RWPE1 (cell line): Measurements from ENCODE around the gene ALDH3A2.

Source experiments
- CTCF ChIA-PET: fragments of 350-600 bp; sonication (Branson Sonifier 250); formaldehyde crosslinking; extraction: SDS; loops from one replicate; lab custom pipeline; 2021; lab: Yijun Ruan, JAX
- POLR2A ChIA-PET: fragments of 400-600 bp; formaldehyde crosslinking; extraction: SDS; loops from one replicate; lab custom pipeline; 2020; ENCODE audit warnings: antibody characterized with exemption; ENCODE audit not compliant: low non-redundant PET; lab: Yijun Ruan, JAX
- DNase-seq: peaks from one replicate; pipeline ENCODE4 v3.0.0; 2012; ENCODE audit warnings: low spot score
- H3K27ac ChIP-seq: fragments of 450-650 bp; 2 replicates; pipeline ENCODE4 v1.5.1; 2017
- CTCF ChIP-seq: fragments of 450-650 bp; conservative IDR thresholded peaks from 2 replicates; pipeline ENCODE4 v1.5.1; 2017; ENCODE audit warnings: low read depth, mild to moderate bottlenecking

The ALDH3A2 gene

GRCh38 chr17:19647697-19648474 is 665 bp upstream of the ALDH3A2 start:
- no peak for TF ChIP-seq CTCF
- peak; percentile 50 for DNase-seq
- ChIA-PET POLR2A (interaction anchor here (0.6 to 1.0 kb wide), 3 partner anchors 51 to 166 kb away, joined by 3 to 4 read pairs (median 3); no protein-coding TSS in a partner anchor), CTCF (interaction anchor here (1.0 to 1.8 kb wide), 4 partner anchors 24 to 285 kb away, joined by 3 to 7 read pairs (median 6); partner anchors contain the start of gene B9D1)
- peak overlapping the region; percentile 97 for H3K27ac ChIP-seq

- CTCF ChIA-PET, result interaction anchor here (0.6 to 1.4 kb wide), 4 partner anchors 10 to 163 kb away, joined by 3 to 5 read pairs (median 4); no protein-coding TSS in a partner anchor
- POLR2A ChIA-PET, result interaction anchor here (0.6 kb wide), 1 partner anchor 12 kb away, joined by 3 read pairs; no protein-coding TSS in a partner anchor
- peak overlapping the region; percentile 97 for H3K27ac ChIP-seq
- TF ChIP-seq CTCF, result no peak
- no peak for DNase-seq
These were observed 657 bp downstream of the ALDH3A2 start for GRCh38 chr17:19649274-19649541.

- ChIA-PET CTCF (no interaction called here), POLR2A (no interaction called here)
- no peak for DNase-seq
- TF ChIP-seq CTCF, result no peak
- H3K27ac ChIP-seq, result peak overlapping the region; percentile 85
These were observed 2.3 kb downstream of the ALDH3A2 start for GRCh38 chr17:19650826-19651225.

- ChIA-PET POLR2A (no interaction called here), CTCF (interaction anchor here (0.6 to 1.0 kb wide), 3 partner anchors 28 to 67 kb away, joined by 3 to 4 read pairs (median 3); no protein-coding TSS in a partner anchor)
These were observed 3.1 kb downstream of the ALDH3A2 start for GRCh38 chr17:19651451-19652238.

GRCh38 chr17:19652595-19652994 is 4.0 kb downstream of the ALDH3A2 start:
- no peak for DNase-seq
- H3K27ac ChIP-seq, result peak overlapping the region; percentile 71
- ChIA-PET CTCF (interaction anchor here (0.6 to 1.0 kb wide), 4 partner anchors 29 to 66 kb away, joined by 3 to 10 read pairs (median 4); no protein-coding TSS in a partner anchor), POLR2A (no interaction called here)
- TF ChIP-seq CTCF, result no peak

More at GRCh38 chr17:19651451-19652238, 3.1 kb downstream of the ALDH3A2 start:
- no peak for TF ChIP-seq CTCF
- DNase-seq, result no peak
- peak overlapping the region; percentile 67 for H3K27ac ChIP-seq

- POLR2A ChIA-PET, result no interaction called here
- TF ChIP-seq CTCF, result no peak
These were observed 5.9 kb downstream of the ALDH3A2 start for GRCh38 chr17:19654342-19654886.

More at GRCh38 chr17:19654342-19654886, 5.9 kb downstream of the ALDH3A2 start:
- CTCF ChIA-PET, result no interaction called here
- no peak for DNase-seq
- peak overlapping the region; percentile 47 for H3K27ac ChIP-seq
